Naive thymus-derived CD4-positive, alpha-beta T cell (primary cell): ENCODE data around the gene HAND2. TPM values are rescaled to one million over a fixed set of nuclear protein-coding genes. Genes with fewer than 3 reads are reported as not detected.

Source experiments
- ATAC-seq: fragments of 150-1000 bp; cut with Tn5 transposase; 2 replicates; pipeline ENCODE4 v1.10.0; 2021; ENCODE audit warnings: mild to moderate bottlenecking, moderate library complexity
- CTCF ChIA-PET: fragments of 350-600 bp; sonication (Branson Sonifier 250); formaldehyde crosslinking; loops from one replicate; lab custom pipeline; 2021; ENCODE audit warnings: antibody characterized with exemption; lab: Charles Lee
- POLR2A ChIA-PET: fragments of 350-600 bp; sonication (Branson Sonifier 250); formaldehyde crosslinking; loops from one replicate; lab custom pipeline; 2021; ENCODE audit warnings: antibody characterized with exemption, inconsistent platforms; lab: Charles Lee
- DNase-seq, 9 donors: peaks; one replicate each; pipeline versions ENCODE4 v3.0.0 to v3.0.0-alpha.2; 2020 to 2022; ENCODE audit warnings: mixed read lengths in 1 of 9
- H3K27ac ChIP-seq: one replicate; pipeline ENCODE4 v1.7.0; 2013; ENCODE audit warnings: mild to moderate bottlenecking, low read depth, low read length, moderate library complexity
- H3K27me3 ChIP-seq, 2 donors: one replicate each; pipeline ENCODE4 v1.7.0; 2013; ENCODE audit warnings: low read length in 2 of 2, mild to moderate bottlenecking in 2 of 2, moderate library complexity in 2 of 2; ENCODE audit not compliant: control insufficient read depth in 2 of 2, insufficient read depth in 2 of 2
- H3K36me3 ChIP-seq, 3 experiments: 1 replicate in 2 of 3; 2 replicates in 1 of 3; pipeline ENCODE4 v1.7.0; 2013; ENCODE audit warnings: low read length in 3 of 3, mild to moderate bottlenecking in 3 of 3, moderate library complexity in 1 of 3; ENCODE audit not compliant: insufficient read depth in 3 of 3, control insufficient read depth in 2 of 3
- H3K4me1 ChIP-seq, 2 donors: one replicate each; pipeline ENCODE4 v1.7.0; 2013; ENCODE audit warnings: low read length in 2 of 2, mild to moderate bottlenecking in 2 of 2, moderate library complexity in 1 of 2; ENCODE audit not compliant: control insufficient read depth in 2 of 2, insufficient read depth in 2 of 2
- H3K4me3 ChIP-seq: 2 replicates; pipeline ENCODE4 v1.7.0; 2013; ENCODE audit warnings: mild to moderate bottlenecking, low read length
- H3K9me3 ChIP-seq, 3 experiments: 1 replicate in 2 of 3; 2 replicates in 1 of 3; pipeline ENCODE4 v1.7.0; 2013; ENCODE audit warnings: low read length in 3 of 3; ENCODE audit not compliant: control insufficient read depth in 2 of 3
- H3K27ac Mint-ChIP-seq, 9 donors: one replicate each; pipeline ENCODE4 v1.8.0; 2020 to 2022; ENCODE audit warnings: mixed read lengths in 9 of 9, mild to moderate bottlenecking in 8 of 9, moderate library complexity in 5 of 9, inconsistent platforms in 2 of 9
- H3K27me3 Mint-ChIP-seq, 5 donors: one replicate each; pipeline ENCODE4 v1.8.0; 2021 to 2022; ENCODE audit warnings: mixed read lengths in 5 of 5, mild to moderate bottlenecking in 1 of 5
- H3K36me3 Mint-ChIP-seq, 5 donors: one replicate each; pipeline ENCODE4 v1.8.0; 2020 to 2022; ENCODE audit warnings: mixed read lengths in 5 of 5, mild to moderate bottlenecking in 3 of 5, inconsistent platforms in 1 of 5
- H3K4me1 Mint-ChIP-seq, 7 donors: one replicate each; pipeline ENCODE4 v1.8.0; 2020 to 2022; ENCODE audit warnings: mixed read lengths in 7 of 7, mild to moderate bottlenecking in 3 of 7, inconsistent platforms in 1 of 7
- H3K4me3 Mint-ChIP-seq, 10 donors: one replicate each; pipeline ENCODE4 v1.8.0; 2020 to 2022; ENCODE audit warnings: mild to moderate bottlenecking in 10 of 10, mixed read lengths in 10 of 10, moderate library complexity in 6 of 10, inconsistent platforms in 2 of 10
- H3K9me3 Mint-ChIP-seq, 11 donors: one replicate each; pipeline ENCODE4 v1.8.0; 2020 to 2022; ENCODE audit warnings: mixed read lengths in 11 of 11, mild to moderate bottlenecking in 4 of 11, inconsistent platforms in 1 of 11, moderate library complexity in 1 of 11
- intact Hi-C, 2 donors: fragments of 100-400 bp; cut with micrococcal nuclease; formaldehyde crosslinking; loops; one replicate each; pipeline ENCODE4 v1.15.1; 2023
- polyA plus RNA-seq, 2 donors: library from polyadenylated mRNA; unstranded; fragments of 300-500 nt; fragmentation: Illumina TruSeq; gene quantifications; one replicate each; pipeline ENCODE4 v1.2.3, GENCODE V29; 2021
- total RNA-seq, 6 experiments: library from RNA in 5 of 6; stranded (reverse) in 5 of 6; gene quantifications; 1 replicate in 5 of 6; 2 replicates in 1 of 6; pipeline ENCODE4 v1.2.3 and lab custom pipeline; 2021 to 2026

Gene HAND2
- total and polyA plus RNA-seq, 7 experiments from 2014 or later: not detected

DNA sequence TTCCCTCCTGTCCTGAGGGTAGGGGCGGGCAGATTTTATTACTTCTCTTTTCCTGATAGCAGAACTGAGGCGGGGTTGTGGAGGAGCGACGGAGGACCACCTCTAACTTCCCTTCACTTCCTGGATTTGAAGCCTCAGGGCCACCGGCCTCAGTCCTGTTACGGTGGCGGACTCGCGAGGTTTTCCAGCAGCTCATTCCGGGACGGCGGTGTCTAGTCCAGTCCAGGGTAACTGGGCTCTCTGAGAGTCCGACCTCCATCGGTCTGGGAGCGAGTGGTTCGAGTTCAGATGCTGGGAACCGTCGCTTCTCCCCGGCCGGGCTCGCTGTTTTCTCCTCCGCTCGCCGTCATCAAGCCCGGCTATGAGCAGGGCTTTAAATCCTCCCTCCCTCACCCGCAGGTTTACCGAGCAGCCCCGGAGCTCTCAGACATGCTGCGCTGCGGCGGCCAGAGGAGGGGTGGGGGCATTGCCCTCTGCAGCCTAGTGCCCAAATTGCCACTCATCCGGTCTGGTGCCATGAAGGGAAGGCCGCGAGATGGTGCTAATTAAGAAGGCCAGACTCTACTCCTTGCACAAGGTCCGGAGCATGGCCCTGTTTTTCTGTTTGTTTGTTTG, 23.3 kb downstream of the HAND2 start:
- H3K36me3 ChIP-seq: no peaks in the 10 kb centered on the region
- H3K9me3 Mint-ChIP-seq: peaks cover 0 to 28% (median 3%) of the 10 kb centered on the region in 11 donors
- peaks cover 0 to 8% (median 0%) of the 10 kb centered on the region in 3 experiments for H3K9me3 ChIP-seq
- peaks cover 4 to 24% of the 10 kb centered on the region in 2 donors for H3K4me1 ChIP-seq
- H3K27ac ChIP-seq: no peak overlapping the region
- peaks cover 0 to 9% (median 1%) of the 10 kb centered on the region in 5 donors for H3K36me3 Mint-ChIP-seq
- DNase-seq (no peak), ATAC-seq (peak; percentile 26)
- intact Hi-C loops: loop anchor here (1.0 to 10.0 kb wide), 6 partner anchors 18 to 813 kb away; no protein-coding TSS in a partner anchor
- ChIA-PET CTCF (interaction anchor here (1.6 kb wide), 1 partner anchor 13 kb away, joined by 4 read pairs; no protein-coding TSS in a partner anchor), POLR2A (no interaction called here)
- H3K4me3 ChIP-seq: peak overlapping the region; percentile 26
- peaks cover 0 to 38% of the 10 kb centered on the region in 2 donors for H3K27me3 ChIP-seq
- H3K4me3 Mint-ChIP-seq: peak overlapping the region in 9 of 10 donors; percentile 58 to 85 (median 81)
- peaks cover 82 to 95% (median 89%) of the 10 kb centered on the region in 5 donors for H3K27me3 Mint-ChIP-seq
- H3K27ac Mint-ChIP-seq: no peak overlapping the region
- H3K4me1 Mint-ChIP-seq: peaks cover 16 to 51% (median 40%) of the 10 kb centered on the region in 7 donors

DNA sequence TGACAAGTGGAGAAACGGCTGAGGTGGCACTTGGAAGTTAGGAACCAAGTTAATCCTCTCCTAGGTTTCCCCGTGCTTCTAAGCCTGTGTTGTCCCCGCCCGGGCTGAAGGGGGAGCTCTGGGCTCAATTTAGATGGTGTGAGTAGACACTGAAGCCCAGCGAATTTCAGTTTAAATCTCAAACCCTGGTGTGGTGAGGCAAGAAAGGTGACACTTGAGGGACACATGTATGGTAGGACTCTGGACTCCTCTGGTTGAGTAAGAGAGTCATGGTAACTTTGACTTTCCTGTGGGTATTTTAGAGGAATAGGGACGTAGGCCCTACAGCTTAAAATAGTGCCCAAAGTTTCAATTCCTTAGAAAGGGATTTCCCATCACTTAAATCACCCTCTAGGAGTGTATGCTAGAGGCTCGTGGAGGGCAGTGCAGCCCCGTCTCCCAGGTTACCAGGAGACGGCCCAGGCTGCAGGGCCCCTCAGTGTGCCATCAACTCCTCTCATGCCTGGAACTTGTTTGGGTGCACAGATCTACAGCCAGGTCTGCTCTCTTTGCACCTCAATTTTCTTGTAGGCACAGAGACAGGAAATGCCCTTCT, 24.0 kb downstream of the HAND2 start:
- Histone ChIP-seq H3K9me3 (peaks cover 0 to 8% (median 0%) of the 10 kb centered on the region in 3 experiments), H3K4me1 (peaks cover 4 to 24% of the 10 kb centered on the region in 2 donors), H3K27me3 (peaks cover 0 to 38% of the 10 kb centered on the region in 2 donors), H3K36me3 (no peaks in the 10 kb centered on the region), H3K4me3 (peak overlapping the region; percentile 26), H3K27ac (no peak overlapping the region)
- peaks cover 0 to 12% (median 4%) of the 10 kb centered on the region in 5 donors for H3K36me3 Mint-ChIP-seq
- intact Hi-C loops: loop anchor here (1.0 to 10.0 kb wide), 7 partner anchors 19 to 813 kb away; no protein-coding TSS in a partner anchor
- peak overlapping the region in 9 of 10 donors; percentile 58 to 85 (median 81) for H3K4me3 Mint-ChIP-seq
- H3K27me3 Mint-ChIP-seq: peaks cover 83 to 96% (median 90%) of the 10 kb centered on the region in 5 donors
- peaks cover 0 to 27% (median 3%) of the 10 kb centered on the region in 11 donors for H3K9me3 Mint-ChIP-seq
- ATAC-seq: peak; percentile 49
- POLR2A ChIA-PET: interaction anchor here (0.6 kb wide), 1 partner anchor 170 kb away, joined by 3 read pairs; no protein-coding TSS in a partner anchor
- no peak overlapping the region for H3K27ac Mint-ChIP-seq
- CTCF ChIA-PET: interaction anchor here (0.9 to 1.6 kb wide), 3 partner anchors 12 to 172 kb away, joined by 3 to 4 read pairs (median 3); partner anchors contain the start of gene HMGB2
- no peak for DNase-seq
- peaks cover 16 to 56% (median 44%) of the 10 kb centered on the region in 7 donors for H3K4me1 Mint-ChIP-seq

DNA sequence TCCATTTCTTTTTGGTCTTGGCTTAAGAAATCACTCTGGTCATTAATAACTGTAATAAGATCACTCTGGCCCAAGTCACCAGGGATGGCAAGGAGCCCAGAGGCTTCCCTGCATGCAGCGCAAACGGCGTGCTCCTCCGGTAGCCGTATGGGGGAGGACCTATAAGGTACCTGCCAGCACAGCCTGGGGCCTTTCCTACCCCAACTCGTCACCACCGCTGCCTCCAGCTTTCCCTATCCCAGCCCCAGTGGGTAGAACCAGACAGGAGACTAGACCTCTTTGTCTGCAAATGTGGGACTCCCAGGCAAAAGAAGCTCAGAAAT, 25.9 kb downstream of the HAND2 start:
- peaks cover 0 to 12% (median 4%) of the 10 kb centered on the region in 5 donors for H3K36me3 Mint-ChIP-seq
- ATAC-seq (no peak), DNase-seq (no peak)
- H3K27me3 Mint-ChIP-seq: peaks cover 87 to 94% (median 90%) of the 10 kb centered on the region in 5 donors
- Histone ChIP-seq H3K9me3 (peaks cover 0 to 5% (median 0%) of the 10 kb centered on the region in 3 experiments), H3K27me3 (peaks cover 0 to 38% of the 10 kb centered on the region in 2 donors), H3K27ac (no peak overlapping the region), H3K4me1 (peaks cover 3 to 24% of the 10 kb centered on the region in 2 donors), H3K4me3 (no peak overlapping the region), H3K36me3 (no peaks in the 10 kb centered on the region)
- H3K4me1 Mint-ChIP-seq: peaks cover 16 to 56% (median 47%) of the 10 kb centered on the region in 7 donors
- no peak overlapping the region for H3K27ac Mint-ChIP-seq
- H3K4me3 Mint-ChIP-seq: no peak overlapping the region
- POLR2A ChIA-PET: no interaction called here
- intact Hi-C loops: loop anchor here in 1 of 2 donors (10.0 kb wide), 1 partner anchor 811 kb away; no protein-coding TSS in a partner anchor
- CTCF ChIA-PET: interaction anchor here (1.3 kb wide), 1 partner anchor 84 kb away, joined by 4 read pairs; no protein-coding TSS in a partner anchor
- peaks cover 0 to 24% (median 5%) of the 10 kb centered on the region in 11 donors for H3K9me3 Mint-ChIP-seq

DNA sequence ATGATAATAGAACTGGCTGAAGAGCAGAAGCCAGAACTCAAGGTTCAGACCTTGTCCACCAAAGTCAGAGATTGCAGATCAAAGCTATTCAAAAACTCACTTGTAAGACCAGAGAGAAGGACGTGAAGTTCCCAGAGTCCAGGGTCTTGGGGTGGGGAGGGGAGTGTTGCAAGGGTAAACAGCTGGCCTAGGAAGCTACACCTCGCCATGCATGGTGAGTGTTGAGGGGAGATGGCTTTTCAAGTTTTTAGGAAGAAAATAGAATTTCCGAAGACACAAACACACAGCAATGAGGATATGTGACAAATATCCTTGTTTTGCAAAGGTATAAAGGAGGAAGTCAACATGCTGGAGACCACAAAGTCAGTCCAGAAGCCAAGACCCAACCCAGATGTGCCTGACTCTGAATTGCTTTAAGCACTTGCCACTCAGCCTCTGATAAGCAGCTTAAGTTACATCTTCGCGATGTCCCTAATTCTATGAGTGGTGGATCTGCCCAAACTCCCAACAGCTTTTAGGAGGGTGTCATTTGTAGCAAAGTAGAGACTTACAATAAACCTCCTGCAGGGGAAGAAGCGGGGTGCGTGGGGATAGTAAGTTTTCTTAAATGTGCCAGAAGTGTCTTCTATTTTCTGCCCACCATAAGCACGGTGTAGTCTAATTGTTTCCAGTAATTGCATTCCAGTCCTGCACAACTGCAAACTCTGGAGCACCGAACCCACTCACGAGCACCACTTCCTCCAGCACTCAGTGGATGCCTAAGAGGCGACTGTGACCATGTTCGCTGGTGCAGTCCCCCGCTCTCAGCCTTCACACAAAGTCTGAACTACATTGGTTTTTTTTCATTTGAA, 26.5 kb downstream of the HAND2 start:
- no peak for ATAC-seq
- H3K36me3 ChIP-seq: no peaks in the 10 kb centered on the region
- peaks cover 0 to 24% (median 5%) of the 10 kb centered on the region in 11 donors for H3K9me3 Mint-ChIP-seq
- no peak overlapping the region for H3K4me3 ChIP-seq
- H3K36me3 Mint-ChIP-seq: peaks cover 0 to 12% (median 4%) of the 10 kb centered on the region in 5 donors
- peaks cover 0 to 35% of the 10 kb centered on the region in 2 donors for H3K27me3 ChIP-seq
- no peak overlapping the region for H3K4me3 Mint-ChIP-seq
- peaks cover 11 to 50% (median 41%) of the 10 kb centered on the region in 7 donors for H3K4me1 Mint-ChIP-seq
- POLR2A ChIA-PET: no interaction called here
- CTCF ChIA-PET: interaction anchor here (0.9 to 1.3 kb wide), 3 partner anchors 40 to 185 kb away, joined by 3 to 4 read pairs (median 4); no protein-coding TSS in a partner anchor
- no peak overlapping the region for H3K27ac ChIP-seq
- no peak overlapping the region for H3K27ac Mint-ChIP-seq
- H3K9me3 ChIP-seq: peaks cover 0 to 4% (median 0%) of the 10 kb centered on the region in 3 experiments
- intact Hi-C loops: loop anchor here in 1 of 2 donors (10.0 kb wide), 1 partner anchor 811 kb away; no protein-coding TSS in a partner anchor
- peaks cover 0 to 20% of the 10 kb centered on the region in 2 donors for H3K4me1 ChIP-seq
- H3K27me3 Mint-ChIP-seq: peaks cover 89 to 95% (median 92%) of the 10 kb centered on the region in 5 donors
- no peak for DNase-seq

DNA sequence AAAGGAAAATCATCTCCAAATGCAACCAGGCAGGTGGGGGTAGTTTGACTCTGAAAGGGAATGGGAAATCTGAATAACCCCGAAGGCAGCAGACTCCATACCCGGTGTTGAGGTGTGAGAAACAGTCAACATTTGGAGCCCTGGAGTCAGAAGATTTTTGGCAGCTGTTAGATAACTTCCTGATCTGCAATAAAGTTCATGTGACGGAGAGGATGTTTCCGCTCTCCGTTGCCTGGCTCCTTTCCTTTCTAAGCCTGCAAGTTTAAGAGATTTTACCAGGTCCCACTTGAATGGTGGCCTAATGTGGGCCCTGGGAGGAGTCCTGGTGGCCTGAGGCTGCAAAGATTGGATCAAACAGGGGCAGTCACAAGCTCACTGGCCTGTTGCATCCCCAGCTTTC, 27.7 kb downstream of the HAND2 start:
- intact Hi-C loops: loop anchor here in 1 of 2 donors (10.0 kb wide), 1 partner anchor 813 kb away; no protein-coding TSS in a partner anchor
- peaks cover 0 to 12% (median 4%) of the 10 kb centered on the region in 5 donors for H3K36me3 Mint-ChIP-seq
- Histone ChIP-seq H3K36me3 (no peaks in the 10 kb centered on the region), H3K4me1 (peaks cover 0 to 10% of the 10 kb centered on the region in 2 donors), H3K4me3 (no peak overlapping the region), H3K9me3 (no peaks in the 10 kb centered on the region), H3K27ac (no peak overlapping the region), H3K27me3 (peaks cover 0 to 24% of the 10 kb centered on the region in 2 donors)
- ChIA-PET POLR2A (no interaction called here), CTCF (no interaction called here)
- peaks cover 89 to 94% (median 90%) of the 10 kb centered on the region in 5 donors for H3K27me3 Mint-ChIP-seq
- H3K4me3 Mint-ChIP-seq: peak overlapping the region in 3 of 10 donors; percentile 21 to 70 (median 54)
- DNase-seq (no peak), ATAC-seq (no peak)
- H3K9me3 Mint-ChIP-seq: peaks cover 0 to 14% (median 5%) of the 10 kb centered on the region in 11 donors
- H3K4me1 Mint-ChIP-seq: peaks cover 1 to 37% (median 29%) of the 10 kb centered on the region in 7 donors
- H3K27ac Mint-ChIP-seq: no peak overlapping the region
